H1 (cell line): ENCODE data around the gene KIAA1755. TPM values are rescaled to one million over a fixed set of nuclear protein-coding genes. Genes with fewer than 3 reads are reported as not detected.

ENCODE experiments used
- BACH1 ChIP-seq: IDR thresholded peaks from 2 replicates; pipeline ENCODE4 v1.6.1; 2012; ENCODE audit warnings: low read length, improper control_type of control experiment
- CHD7 ChIP-seq: fragments of 300-600 bp; sonication (generic); IDR thresholded peaks from 2 replicates; pipeline ENCODE4 v1.7.1; 2012; ENCODE audit warnings: low read length, moderate library complexity, mild to moderate bottlenecking, inconsistent platforms; ENCODE audit not compliant: insufficient replicate concordance
- EGR1 ChIP-seq: IDR thresholded peaks from 2 replicates; pipeline ENCODE4 v1.6.1; 2011; ENCODE audit warnings: low read depth, low read length, borderline replicate concordance
- GTF2F1 ChIP-seq: IDR thresholded peaks from 2 replicates; pipeline ENCODE4 v1.6.1; 2012; ENCODE audit warnings: low read depth, low read length, improper control_type of control experiment, borderline replicate concordance
- JUN ChIP-seq: IDR thresholded peaks from 2 replicates; pipeline ENCODE4 v1.6.1; 2011; ENCODE audit warnings: low read depth, mild to moderate bottlenecking, improper control_type of control experiment, low read length
- RBBP5 ChIP-seq: IDR thresholded peaks from 2 replicates; pipeline ENCODE4 v1.7.1; 2012; ENCODE audit warnings: low read depth, mild to moderate bottlenecking, inconsistent platforms, low read length, moderate library complexity, borderline replicate concordance
- TBP ChIP-seq: IDR thresholded peaks from 2 replicates; pipeline ENCODE4 v1.6.1; 2011; ENCODE audit warnings: low read depth, low read length, improper control_type of control experiment
- TCF12 ChIP-seq: IDR thresholded peaks from 2 replicates; pipeline ENCODE4 v1.6.1; 2011; ENCODE audit warnings: low read depth, mild to moderate bottlenecking, low read length
- polyA plus RNA-seq, 7 experiments: library from polyadenylated mRNA; depleted of rRNA in 3 of 7; stranded (reverse) in 5 of 7; unstranded in 2 of 7; fragments of >200 nt in 5 of 7; fragments of 200-250 nt in 2 of 7; gene quantifications; 1 replicate in 5 of 7; 2 replicates in 1 of 7; 4 replicates in 1 of 7; pipeline versions ENCODE4 v1.2.1 to v1.2.3, GENCODE V29; 2011 to 2013; ENCODE audit warnings: missing spikeins in 2 of 7, mixed read lengths in 2 of 7
- total RNA-seq: library from RNA; stranded (reverse); fragmentation: NEBNext Ultra II Directional; extraction: Animal tissue kit (Norgen Biotek cat#: 25700); gene quantifications from 2 replicates; pipeline ENCODE4 v1.2.1, GENCODE V29; 2021

Gene KIAA1755
- total and polyA plus RNA-seq, 2 of the 8 experiments (the other 6 are each of a cell fraction or from before 2014, with no cell fraction given), result 0.23 TPM; not detected in 1

GRCh38 chr20:38225900-38226263, 34.7 kb downstream of the KIAA1755 start (continued):
- TF ChIP-seq CHD7 (no peak), TCF12 (no peak), TBP (no peak), JUN (no peak), RBBP5 (no peak), BACH1 (no peak), GTF2F1 (no peak), EGR1 (no peak)
